ENCODE measurements around the gene ART5. TPM values are rescaled to one million over a fixed set of nuclear protein-coding genes. Genes with fewer than 3 reads are reported as not detected.

Gene ART5
- polyA plus RNA-seq, 1 donor (not counting 4 experiments of a cell fraction or from before 2014, with no cell fraction given), result not detected

DNA sequence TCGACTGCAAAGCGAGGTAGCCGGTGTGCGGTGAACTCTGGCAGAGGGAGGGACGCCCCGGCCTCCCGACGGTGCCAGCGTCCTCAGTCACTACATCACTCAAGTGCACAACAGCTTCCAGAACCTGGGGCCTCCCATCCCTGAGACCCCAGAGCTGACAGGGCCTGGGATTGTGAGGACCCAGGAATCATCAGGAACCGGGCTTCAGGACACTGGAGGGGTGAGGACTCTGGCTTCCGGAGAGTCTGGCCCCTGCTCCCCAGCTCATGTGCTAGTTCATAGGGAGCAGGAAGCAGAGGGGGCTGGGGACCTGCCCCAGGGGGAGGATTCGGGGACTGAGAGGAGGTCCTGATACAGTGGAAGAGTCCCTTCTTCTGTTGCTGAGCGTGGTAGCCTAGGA lies 4.6 kb downstream of the ART5 start:
- peaks cover 2% of the 10 kb centered on the region for H4K20me1 ChIP-seq (ENCODE audit: control insufficient read depth, extremely low read depth, insufficient read depth, low read length)
- dilution Hi-C loops (cut with MboI; ENCODE audit: extremely low pct_ligation_motif_present, low sequenced_read_pairs), result no loop called here
- TF ChIP-seq EZH2 (IDR thresholded peaks at IDR 0.05; ENCODE audit: low read length), result no peak
- TF ChIP-seq, protein P1, sequence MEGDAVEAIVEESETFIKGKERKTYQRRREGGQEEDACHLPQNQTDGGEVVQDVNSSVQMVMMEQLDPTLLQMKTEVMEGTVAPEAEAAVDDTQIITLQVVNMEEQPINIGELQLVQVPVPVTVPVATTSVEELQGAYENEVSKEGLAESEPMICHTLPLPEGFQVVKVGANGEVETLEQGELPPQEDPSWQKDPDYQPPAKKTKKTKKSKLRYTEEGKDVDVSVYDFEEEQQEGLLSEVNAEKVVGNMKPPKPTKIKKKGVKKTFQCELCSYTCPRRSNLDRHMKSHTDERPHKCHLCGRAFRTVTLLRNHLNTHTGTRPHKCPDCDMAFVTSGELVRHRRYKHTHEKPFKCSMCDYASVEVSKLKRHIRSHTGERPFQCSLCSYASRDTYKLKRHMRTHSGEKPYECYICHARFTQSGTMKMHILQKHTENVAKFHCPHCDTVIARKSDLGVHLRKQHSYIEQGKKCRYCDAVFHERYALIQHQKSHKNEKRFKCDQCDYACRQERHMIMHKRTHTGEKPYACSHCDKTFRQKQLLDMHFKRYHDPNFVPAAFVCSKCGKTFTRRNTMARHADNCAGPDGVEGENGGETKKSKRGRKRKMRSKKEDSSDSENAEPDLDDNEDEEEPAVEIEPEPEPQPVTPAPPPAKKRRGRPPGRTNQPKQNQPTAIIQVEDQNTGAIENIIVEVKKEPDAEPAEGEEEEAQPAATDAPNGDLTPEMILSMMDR (optimal IDR thresholded peaks at IDR 0.05 in 1 of 3, IDR thresholded peaks at IDR 0.05 in 1 of 3, conservative IDR thresholded peaks at IDR 0.05 in 1 of 3; ENCODE audit: extremely low read depth in 1 of 3, insufficient read depth in 2 of 3, low read length in 3 of 3), result no peak

DNA sequence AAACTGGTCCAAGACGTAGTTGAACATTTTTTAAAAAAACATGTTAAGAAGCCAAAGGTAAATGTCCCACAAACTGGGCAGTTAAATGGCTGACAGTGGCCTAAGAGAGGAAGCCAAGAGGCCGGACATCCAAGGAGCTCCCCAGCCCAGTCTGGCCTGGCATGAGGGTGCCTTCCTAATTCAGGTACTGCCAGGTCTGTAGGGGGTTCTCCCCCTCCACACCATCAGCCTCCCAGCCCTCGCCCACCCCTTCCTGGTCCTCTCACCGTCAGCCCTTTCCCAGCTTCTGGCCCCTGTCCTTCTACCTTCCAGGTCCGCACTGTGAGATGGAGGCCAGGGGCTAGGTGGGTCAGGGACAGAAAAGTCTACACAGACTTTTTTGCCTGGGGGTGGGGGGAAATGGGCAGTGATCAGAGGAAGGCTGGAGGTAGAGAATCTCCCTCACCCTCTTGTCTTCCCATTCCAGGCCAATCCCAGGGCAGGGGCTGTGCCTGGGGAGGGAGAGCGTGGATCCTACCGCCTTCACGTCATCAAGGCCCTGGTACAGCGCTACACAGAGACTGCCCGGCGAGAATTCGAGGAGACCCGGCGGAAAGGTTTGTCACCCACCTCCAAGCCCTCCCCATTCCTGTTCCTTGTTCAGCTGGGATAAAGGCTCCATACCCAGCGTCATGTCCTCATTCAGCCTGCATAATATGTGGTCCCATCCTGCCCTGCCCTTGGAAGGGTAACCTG lies 6.0 kb downstream of the ART5 start:
- H4K20me1 ChIP-seq (ENCODE audit: control insufficient read depth, extremely low read depth, insufficient read depth, low read length), result peaks cover 2% of the 10 kb centered on the region
- H2AFZ ChIP-seq (ENCODE audit: control insufficient read depth, low read length), result no peak overlapping the region
- no peaks in the 10 kb centered on the region for H3K4me1 ChIP-seq (ENCODE audit: control insufficient read depth, extremely low read depth, insufficient read depth, low read length)
- FAIRE-seq, result no peak
- H3K79me2 ChIP-seq (ENCODE audit: control insufficient read depth, insufficient read depth, low read length), result no peaks in the 10 kb centered on the region
- no peak for TF ChIP-seq EZH2 (IDR thresholded peaks at IDR 0.05; ENCODE audit: low read length)
- TF ChIP-seq, protein P1 (optimal IDR thresholded peaks at IDR 0.05 in 1 of 3, IDR thresholded peaks at IDR 0.05 in 1 of 3, conservative IDR thresholded peaks at IDR 0.05 in 1 of 3; ENCODE audit: extremely low read depth in 1 of 3, insufficient read depth in 2 of 3, low read length in 3 of 3), result no peak
- dilution Hi-C loops (cut with MboI; ENCODE audit: extremely low pct_ligation_motif_present, low sequenced_read_pairs), result no loop called here
- no peak for DNase-seq (ENCODE audit: low read depth, low spot score)
- H3K27ac ChIP-seq (ENCODE audit: control insufficient read depth, insufficient read depth, low read length), result no peak overlapping the region
- no peak overlapping the region for H3K4me2 ChIP-seq (ENCODE audit: control insufficient read depth, extremely low read depth, insufficient read depth, low read depth, low read length)
- H3K4me3 ChIP-seq (ENCODE audit: control insufficient read depth in 2 of 3, extremely low read depth in 1 of 3, insufficient read depth in 2 of 3, low read depth in 1 of 3, low read length in 3 of 3), result no peak overlapping the region
- no peak overlapping the region for H3K9ac ChIP-seq (ENCODE audit: control insufficient read depth, extremely low read depth, insufficient read depth, low read length)
- no peaks in the 10 kb centered on the region for H3K36me3 ChIP-seq (ENCODE audit: control insufficient read depth in 2 of 2, extremely low read depth in 1 of 2, insufficient read depth in 2 of 2, low read length in 2 of 2)
- H3K9me3 ChIP-seq (ENCODE audit: control insufficient read depth, low read depth, low read length), result no peaks in the 10 kb centered on the region
- H3K27me3 ChIP-seq (ENCODE audit: control insufficient read depth, extremely low read depth, insufficient read depth, low read length), result peaks cover 8% of the 10 kb centered on the region
- H3K9me1 ChIP-seq (ENCODE audit: control insufficient read depth, extremely low read depth, insufficient read depth, low read length), result no peaks in the 10 kb centered on the region

More for the DNA sequence above, 4.6 kb downstream of the ART5 start:
- Histone ChIP-seq H3K27me3 (ENCODE audit: control insufficient read depth, extremely low read depth, insufficient read depth, low read length) (peaks cover 10% of the 10 kb centered on the region), H3K36me3 (ENCODE audit: control insufficient read depth in 2 of 2, extremely low read depth in 1 of 2, insufficient read depth in 2 of 2, low read length in 2 of 2) (no peaks in the 10 kb centered on the region), H3K9ac (ENCODE audit: control insufficient read depth, extremely low read depth, insufficient read depth, low read length) (no peak overlapping the region), H3K9me3 (ENCODE audit: control insufficient read depth, low read depth, low read length) (no peaks in the 10 kb centered on the region), H3K4me1 (ENCODE audit: control insufficient read depth, extremely low read depth, insufficient read depth, low read length) (no peaks in the 10 kb centered on the region), H3K27ac (ENCODE audit: control insufficient read depth, insufficient read depth, low read length) (no peak overlapping the region), H2AFZ (ENCODE audit: control insufficient read depth, low read length) (no peak overlapping the region), H3K4me2 (ENCODE audit: control insufficient read depth, extremely low read depth, insufficient read depth, low read depth, low read length) (no peak overlapping the region), H3K4me3 (ENCODE audit: control insufficient read depth in 2 of 3, extremely low read depth in 1 of 3, insufficient read depth in 2 of 3, low read depth in 1 of 3, low read length in 3 of 3) (no peak overlapping the region), H3K79me2 (ENCODE audit: control insufficient read depth, insufficient read depth, low read length) (no peaks in the 10 kb centered on the region), H3K9me1 (ENCODE audit: control insufficient read depth, extremely low read depth, insufficient read depth, low read length) (no peaks in the 10 kb centered on the region)
- DNase-seq (ENCODE audit: low read depth, low spot score), result no peak
- FAIRE-seq, result no peak

Data from keratinocyte (primary cell).